Globus pallidus (tissue), 1 donor: ENCODE data around the gene OBP2B.
"Not testable (repeated sequence)": the region's sequence is repeated elsewhere in the genome, so short reads cannot be mapped to it uniquely, and the experiment has no call there.

Experiments
- DNase-seq: peaks from one replicate; pipeline ENCODE4 v3.0.0-alpha.2; 2015; ENCODE audit warnings: low spot score

The OBP2B gene

GRCh38 chr9:133238272-133238850 is 29.3 kb upstream of the OBP2B start:
- DNase-seq = peak; percentile 6

GRCh38 chr9:133237035-133237731 is 28.1 kb upstream of the OBP2B start:
- DNase-seq = no peak

GRCh38 chr9:133236291-133237034 is 27.4 kb upstream of the OBP2B start:
- not testable (repeated sequence) for DNase-seq

GRCh38 chr9:133235549-133236222 is 26.6 kb upstream of the OBP2B start:
- DNase-seq = no peak

- DNase-seq = no peak
Observed at GRCh38 chr9:133234577-133235322, 25.7 kb upstream of the OBP2B start.

- DNase-seq = no peak
Observed at GRCh38 chr9:133233681-133234432, 24.8 kb upstream of the OBP2B start.

GRCh38 chr9:133231934-133232568 is 23.0 kb upstream of the OBP2B start:
- not testable (repeated sequence) for DNase-seq

- DNase-seq = not testable (repeated sequence)
Observed at GRCh38 chr9:133230514-133230913, 21.5 kb upstream of the OBP2B start.

- no peak for DNase-seq
Observed at GRCh38 chr9:133230093-133230492, 21.0 kb upstream of the OBP2B start.

- DNase-seq = not testable (repeated sequence)
Observed at GRCh38 chr9:133228474-133229193, 19.6 kb upstream of the OBP2B start.

- not testable (repeated sequence) for DNase-seq
Observed at GRCh38 chr9:133227996-133228395, 18.9 kb upstream of the OBP2B start.

GRCh38 chr9:133227242-133227860 is 18.3 kb upstream of the OBP2B start:
- DNase-seq = no peak

GRCh38 chr9:133226219-133227171 is 17.4 kb upstream of the OBP2B start:
- DNase-seq = no peak

- no peak for DNase-seq
Observed at GRCh38 chr9:133225171-133226011, 16.3 kb upstream of the OBP2B start.

GRCh38 chr9:133224762-133225161 is 15.7 kb upstream of the OBP2B start:
- no peak for DNase-seq

GRCh38 chr9:133223159-133223756 is 14.2 kb upstream of the OBP2B start:
- DNase-seq = not testable (repeated sequence)

GRCh38 chr9:133221994-133222393 is 12.9 kb upstream of the OBP2B start:
- not testable (repeated sequence) for DNase-seq
